ENCODE results near the gene TMEM14C. TPM values are rescaled to one million over a fixed set of nuclear protein-coding genes. Genes with fewer than 3 reads are reported as not detected.

The TMEM14C gene
- total and polyA plus RNA-seq, 8 donors: 1.4 to 139 (median 96.1) TPM

GRCh38 chr6:10725716-10726115 lies 2.8 kb downstream of the TMEM14C start:
- peaks cover 26 to 59% (median 55%) of the 10 kb centered on the region in 4 donors for H3K36me3 ChIP-seq
- no peaks in the 10 kb centered on the region for H3K27me3 ChIP-seq
- peaks cover 18 to 57% (median 40%) of the 10 kb centered on the region in 4 donors for H3K4me1 ChIP-seq
- DNase-seq: no peak
- WGBS, 5 donors: 64 to 80% (median 69%) methylated on average over 7 to 9 of the region's 9 CpGs
- intact Hi-C loops (cut with DNase I; ENCODE audit: low total_unique reads): no loop called here
- H3K27ac ChIP-seq: no peak overlapping the region
- H3K9me3 ChIP-seq: no peaks in the 10 kb centered on the region
- TF ChIP-seq POLR2A (IDR thresholded peaks at IDR 0.05) (no peak), POLR2AphosphoS5 (IDR thresholded peaks at IDR 0.05) (no peak), EP300 (IDR thresholded peaks at IDR 0.05) (no peak)
- TF ChIP-seq, protein P1, sequence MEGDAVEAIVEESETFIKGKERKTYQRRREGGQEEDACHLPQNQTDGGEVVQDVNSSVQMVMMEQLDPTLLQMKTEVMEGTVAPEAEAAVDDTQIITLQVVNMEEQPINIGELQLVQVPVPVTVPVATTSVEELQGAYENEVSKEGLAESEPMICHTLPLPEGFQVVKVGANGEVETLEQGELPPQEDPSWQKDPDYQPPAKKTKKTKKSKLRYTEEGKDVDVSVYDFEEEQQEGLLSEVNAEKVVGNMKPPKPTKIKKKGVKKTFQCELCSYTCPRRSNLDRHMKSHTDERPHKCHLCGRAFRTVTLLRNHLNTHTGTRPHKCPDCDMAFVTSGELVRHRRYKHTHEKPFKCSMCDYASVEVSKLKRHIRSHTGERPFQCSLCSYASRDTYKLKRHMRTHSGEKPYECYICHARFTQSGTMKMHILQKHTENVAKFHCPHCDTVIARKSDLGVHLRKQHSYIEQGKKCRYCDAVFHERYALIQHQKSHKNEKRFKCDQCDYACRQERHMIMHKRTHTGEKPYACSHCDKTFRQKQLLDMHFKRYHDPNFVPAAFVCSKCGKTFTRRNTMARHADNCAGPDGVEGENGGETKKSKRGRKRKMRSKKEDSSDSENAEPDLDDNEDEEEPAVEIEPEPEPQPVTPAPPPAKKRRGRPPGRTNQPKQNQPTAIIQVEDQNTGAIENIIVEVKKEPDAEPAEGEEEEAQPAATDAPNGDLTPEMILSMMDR (IDR thresholded peaks at IDR 0.05): no peak
- H3K4me3 ChIP-seq: no peak overlapping the region

- Histone ChIP-seq H3K4me1 (peaks cover 4 to 22% (median 7%) of the 10 kb centered on the region in 4 donors), H3K9me3 (no peaks in the 10 kb centered on the region), H3K36me3 (peaks cover 29 to 91% (median 87%) of the 10 kb centered on the region in 4 donors), H3K27ac (no peak overlapping the region), H3K4me3 (no peak overlapping the region), H3K27me3 (no peaks in the 10 kb centered on the region)
- no peak for DNase-seq
- intact Hi-C loops (cut with DNase I; ENCODE audit: low total_unique reads): no loop called here
- TF ChIP-seq POLR2A (IDR thresholded peaks at IDR 0.05): no peak
- TF ChIP-seq POLR2AphosphoS5 (IDR thresholded peaks at IDR 0.05): no peak
- TF ChIP-seq, protein P1 (IDR thresholded peaks at IDR 0.05): no peak
- TF ChIP-seq EP300 (IDR thresholded peaks at IDR 0.05): no peak
- 80 to 95% (median 86%) methylated on average over 3 of the region's 3 CpGs for WGBS, 5 donors
These were observed 7.4 kb downstream of the TMEM14C start for GRCh38 chr6:10730254-10730653.

DNA sequence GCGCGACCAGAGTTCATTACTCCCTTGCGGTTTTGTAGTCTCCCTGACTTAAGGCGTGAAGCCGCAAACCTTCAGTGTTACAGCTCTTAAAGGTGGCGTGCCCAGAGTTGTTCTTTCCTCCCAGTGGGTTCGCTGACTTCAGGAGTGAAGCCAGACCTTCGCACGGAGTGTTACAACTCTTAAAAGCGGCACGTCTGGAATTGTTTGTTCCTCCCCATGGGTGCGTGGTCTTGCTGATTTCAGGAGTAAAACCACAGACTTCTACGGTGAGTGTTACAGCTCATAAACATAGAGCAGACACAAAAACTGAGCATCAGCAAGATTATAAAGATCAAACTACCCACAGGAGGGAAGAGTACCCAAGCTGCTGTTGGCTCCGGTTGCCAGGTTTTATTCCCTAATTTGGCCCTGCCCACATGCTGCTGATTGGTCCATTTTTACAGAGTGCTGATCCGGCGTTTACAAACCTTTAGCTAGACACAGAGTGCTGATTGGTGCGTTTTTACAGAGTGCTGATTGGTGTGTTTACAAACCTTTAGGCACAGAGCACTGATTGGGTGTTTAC lies 10.4 kb downstream of the TMEM14C start:
- no peak for DNase-seq

DNA sequence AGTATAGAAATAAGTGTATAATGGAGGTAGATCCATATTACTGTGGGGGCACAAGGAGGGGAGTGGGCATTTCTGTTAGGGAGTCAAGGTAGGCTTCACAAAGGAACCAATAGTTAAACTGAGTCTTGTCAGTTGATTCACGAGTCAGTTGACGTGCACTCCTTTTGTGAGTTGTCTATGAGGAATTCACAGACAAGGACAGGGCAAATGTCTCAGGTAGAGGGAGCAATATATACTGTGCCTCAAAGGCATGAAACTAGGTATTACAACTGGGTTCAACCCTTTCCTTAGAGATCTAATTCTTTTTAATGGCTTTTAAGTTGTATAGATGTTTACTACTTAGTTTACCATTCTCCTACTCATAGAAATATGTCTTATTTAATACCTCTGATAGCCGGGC lies 11.0 kb downstream of the TMEM14C start:
- 91 to 98% (median 95%) methylated on average over 3 of the region's 3 CpGs for WGBS, 5 donors
- H3K27ac ChIP-seq: no peak overlapping the region
- H3K9me3 ChIP-seq: no peaks in the 10 kb centered on the region
- H3K4me1 ChIP-seq: no peaks in the 10 kb centered on the region
- TF ChIP-seq POLR2AphosphoS5 (IDR thresholded peaks at IDR 0.05) (no peak), POLR2A (IDR thresholded peaks at IDR 0.05) (no peak), EP300 (IDR thresholded peaks at IDR 0.05) (no peak)
- TF ChIP-seq, protein P1 (IDR thresholded peaks at IDR 0.05): no peak
- intact Hi-C loops (cut with DNase I; ENCODE audit: low total_unique reads): no loop called here
- H3K27me3 ChIP-seq: no peaks in the 10 kb centered on the region
- DNase-seq: no peak
- H3K36me3 ChIP-seq: peaks cover 17 to 56% (median 52%) of the 10 kb centered on the region in 4 donors
- no peak overlapping the region for H3K4me3 ChIP-seq

More for the DNA sequence above, 10.4 kb downstream of the TMEM14C start:
- Histone ChIP-seq H3K4me3 (no peak overlapping the region), H3K27me3 (no peaks in the 10 kb centered on the region), H3K27ac (no peak overlapping the region), H3K4me1 (no peaks in the 10 kb centered on the region), H3K36me3 (peaks cover 17 to 62% (median 58%) of the 10 kb centered on the region in 4 donors), H3K9me3 (no peaks in the 10 kb centered on the region)
- intact Hi-C loops (cut with DNase I; ENCODE audit: low total_unique reads): no loop called here
- WGBS, 5 donors: 92 to 95% (median 94%) methylated on average over 17 of the region's 17 CpGs
- TF ChIP-seq POLR2A (IDR thresholded peaks at IDR 0.05): no peak
- TF ChIP-seq EP300 (IDR thresholded peaks at IDR 0.05): no peak
- TF ChIP-seq POLR2AphosphoS5 (IDR thresholded peaks at IDR 0.05): no peak
- TF ChIP-seq, protein P1 (IDR thresholded peaks at IDR 0.05): no peak

All from stomach (tissue), 9 donors.